Astrocyte of the cerebellum (primary cell): Measurements from ENCODE around the gene C11orf98.
A peak's percentile ranks its signal among the peaks of the same experiment; 100 is the strongest.
"Not testable (repeated sequence)": the region's sequence is repeated elsewhere in the genome, so short reads cannot be mapped to it uniquely, and the experiment has no call there.

Experiments
- DNase-seq: peaks from one replicate; pipeline ENCODE4 v3.0.0-alpha.2; 2011; ENCODE audit warnings: low read depth
- H3K4me3 ChIP-seq: 2 replicates; pipeline ENCODE4 v1.5.1; 2011; ENCODE audit warnings: mild to moderate bottlenecking, low read depth, low read length, moderate library complexity
- in situ Hi-C: cut with HindIII; loops from 2 replicates; pipeline ENCODE4 v1.10.0; 2017; ENCODE audit warnings: low sequenced_read_pairs
- TF ChIP-seq, protein P1 (sequence below): IDR thresholded peaks from 2 replicates; pipeline ENCODE4 v1.5.1; 2012; ENCODE audit warnings: low read length, low read depth, moderate library complexity, mild to moderate bottlenecking; ENCODE audit errors: missing control alignments

C11orf98 gene

DNA sequence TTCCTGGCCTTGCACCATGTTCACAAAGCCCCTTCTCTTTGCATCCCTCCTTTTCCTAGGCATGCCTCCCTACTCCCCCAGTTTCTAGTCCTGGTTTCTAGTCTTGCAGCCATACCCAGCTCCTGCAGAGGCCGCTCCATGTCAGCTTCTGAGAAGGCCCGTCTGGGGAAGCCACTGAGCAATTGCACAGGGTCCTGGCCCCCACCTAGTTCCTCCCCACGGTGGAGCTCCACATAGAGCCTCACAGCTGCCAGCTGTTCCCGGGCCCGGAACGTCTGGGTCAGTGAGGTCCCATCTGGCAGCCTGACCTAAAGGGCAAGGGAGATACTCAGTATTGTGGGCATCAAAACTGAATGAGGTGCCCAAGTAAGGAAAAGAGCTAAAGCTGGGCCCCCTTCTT, 11.7 kb upstream of the C11orf98 start:
- TF ChIP-seq, protein P1, sequence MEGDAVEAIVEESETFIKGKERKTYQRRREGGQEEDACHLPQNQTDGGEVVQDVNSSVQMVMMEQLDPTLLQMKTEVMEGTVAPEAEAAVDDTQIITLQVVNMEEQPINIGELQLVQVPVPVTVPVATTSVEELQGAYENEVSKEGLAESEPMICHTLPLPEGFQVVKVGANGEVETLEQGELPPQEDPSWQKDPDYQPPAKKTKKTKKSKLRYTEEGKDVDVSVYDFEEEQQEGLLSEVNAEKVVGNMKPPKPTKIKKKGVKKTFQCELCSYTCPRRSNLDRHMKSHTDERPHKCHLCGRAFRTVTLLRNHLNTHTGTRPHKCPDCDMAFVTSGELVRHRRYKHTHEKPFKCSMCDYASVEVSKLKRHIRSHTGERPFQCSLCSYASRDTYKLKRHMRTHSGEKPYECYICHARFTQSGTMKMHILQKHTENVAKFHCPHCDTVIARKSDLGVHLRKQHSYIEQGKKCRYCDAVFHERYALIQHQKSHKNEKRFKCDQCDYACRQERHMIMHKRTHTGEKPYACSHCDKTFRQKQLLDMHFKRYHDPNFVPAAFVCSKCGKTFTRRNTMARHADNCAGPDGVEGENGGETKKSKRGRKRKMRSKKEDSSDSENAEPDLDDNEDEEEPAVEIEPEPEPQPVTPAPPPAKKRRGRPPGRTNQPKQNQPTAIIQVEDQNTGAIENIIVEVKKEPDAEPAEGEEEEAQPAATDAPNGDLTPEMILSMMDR: peak; percentile 3
- H3K4me3 ChIP-seq: no peak overlapping the region
- in situ Hi-C loops: no loop called here
- no peak for DNase-seq

DNA sequence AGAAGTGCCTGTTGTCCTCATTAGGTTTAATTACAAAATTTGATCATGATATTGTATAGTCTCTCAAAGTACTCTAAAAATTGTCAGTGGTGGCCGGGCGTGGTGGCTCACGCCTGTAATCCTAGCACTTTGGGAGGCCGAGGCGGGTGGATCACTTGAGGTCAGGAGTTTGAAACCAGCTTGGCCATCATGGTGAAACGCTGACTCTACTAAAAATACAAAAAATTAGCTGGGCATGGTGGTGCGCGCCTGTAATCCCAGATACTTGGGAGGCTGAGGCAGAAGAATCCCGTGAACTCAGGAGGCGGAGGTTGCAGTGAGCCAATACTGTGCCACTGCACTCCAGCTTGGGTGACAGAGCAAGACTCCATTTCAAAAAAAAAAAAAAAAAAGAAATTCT, 10.4 kb upstream of the C11orf98 start:
- H3K4me3 ChIP-seq, in situ Hi-C loops: not testable (repeated sequence)

GRCh38 chr11:62673196-62673525, 8.2 kb upstream of the C11orf98 start:
- no peak overlapping the region for H3K4me3 ChIP-seq
- TF ChIP-seq, protein P1: no peak
- in situ Hi-C loops: no loop called here
- DNase-seq: no peak

More for the DNA sequence above, 10.4 kb upstream of the C11orf98 start:
- not testable (repeated sequence) for DNase-seq

GRCh38 chr11:62671608-62672389, 6.8 kb upstream of the C11orf98 start, which contains the start of the genes LBHD1 and UQCC3:
Gene LBHD1 (minus strand): TSS chr11:62672267. CDS start chr11:62670031, 2,236 bp downstream.
Gene UQCC3 (plus strand): TSS chr11:62671673. CDS start chr11:62671746, 73 bp downstream.
- in situ Hi-C loops: no loop called here
- TF ChIP-seq, protein P1: no peak
- H3K4me3 ChIP-seq: peak within 1 kb of the TSS; percentile 78
- no peak for DNase-seq

DNA sequence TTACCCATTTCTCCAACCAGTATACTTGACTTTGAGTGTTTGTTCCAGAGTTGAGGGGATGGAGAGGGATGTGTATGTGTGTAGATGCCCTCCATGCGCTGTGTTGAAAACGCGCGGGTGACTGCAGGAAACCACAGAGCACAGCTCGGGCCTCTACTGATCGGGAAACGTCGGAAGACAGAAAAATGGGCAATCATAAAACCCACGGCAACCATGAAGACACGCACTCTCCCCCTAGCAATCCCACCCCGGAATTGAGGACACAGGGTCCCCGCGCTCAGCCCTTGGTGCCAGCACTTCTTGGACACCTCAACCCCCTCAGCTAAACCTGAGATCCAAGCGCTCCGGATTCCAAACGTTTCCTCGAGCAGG, 6.2 kb upstream of the C11orf98 start:
- in situ Hi-C loops: no loop called here

DNA sequence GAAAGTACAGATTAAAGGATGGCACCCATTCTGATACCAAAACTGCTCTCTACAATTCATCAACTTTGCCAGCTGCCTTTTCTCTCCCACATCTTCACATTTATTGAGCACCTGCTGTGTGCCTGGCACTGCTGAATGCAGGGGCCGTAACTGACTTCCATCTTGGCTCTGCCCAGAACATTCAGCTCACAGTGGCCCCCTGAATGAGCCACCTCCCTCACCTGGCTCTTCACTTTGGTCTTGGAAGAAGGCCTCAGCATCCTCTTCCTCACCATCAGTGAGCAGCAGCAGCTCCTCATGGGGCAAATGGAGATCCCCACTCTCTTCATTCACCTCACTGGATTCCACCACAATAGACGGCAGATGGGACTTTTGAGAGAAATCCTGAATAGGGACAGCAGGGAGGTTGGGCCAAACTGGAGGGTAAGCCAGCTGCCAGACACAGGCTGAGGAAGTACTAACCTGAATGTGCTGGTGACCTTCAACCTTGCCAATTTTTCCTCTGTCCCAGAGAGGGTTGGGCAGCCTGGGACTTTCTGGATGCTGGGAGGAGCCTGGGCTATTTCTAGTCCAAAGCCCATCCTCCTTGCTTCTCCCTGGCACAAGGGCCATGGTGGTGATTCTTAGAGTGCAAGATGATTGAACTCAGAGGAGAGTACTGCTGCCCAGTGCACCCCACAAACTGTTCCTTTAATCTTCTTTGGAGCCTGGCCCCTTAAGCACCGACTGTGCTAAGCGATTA, 4.6 kb upstream of the C11orf98 start:
- in situ Hi-C loops: no loop called here
- no peak overlapping the region for H3K4me3 ChIP-seq
- no peak for DNase-seq
- TF ChIP-seq, protein P1: no peak

More for the DNA sequence above, 6.2 kb upstream of the C11orf98 start:
- H3K4me3 ChIP-seq: peak overlapping the region; percentile 78
- TF ChIP-seq, protein P1: no peak
- no peak for DNase-seq

DNA sequence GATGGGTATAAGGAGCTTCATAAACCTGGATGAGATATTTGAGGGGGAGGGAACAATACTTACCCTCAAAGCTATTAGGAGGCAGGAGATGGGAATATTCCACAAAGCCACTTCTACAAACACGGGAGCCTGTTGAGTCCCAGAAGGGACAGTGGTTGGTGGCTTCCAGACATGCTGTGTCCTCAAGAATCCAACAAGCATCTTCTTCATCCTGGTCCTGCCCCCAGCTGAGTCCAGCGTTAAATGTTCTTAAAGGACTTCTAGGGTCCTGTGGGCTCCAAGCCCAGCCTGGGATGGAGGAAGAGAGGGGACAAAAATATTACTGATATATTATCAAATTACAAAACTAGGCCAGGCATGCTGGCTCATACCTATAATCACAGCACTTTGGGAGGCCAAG, 2.5 kb upstream of the C11orf98 start:
- DNase-seq: no peak
- in situ Hi-C loops: no loop called here
- TF ChIP-seq, protein P1: no peak
- H3K4me3 ChIP-seq: no peak overlapping the region
